Upper lobe of right lung (tissue), 1 donor: ENCODE data around the gene THBS4. TPM values are rescaled to one million over a fixed set of nuclear protein-coding genes. Genes with fewer than 3 reads are reported as not detected.
A peak's percentile ranks its signal among the peaks of the same experiment; 100 is the strongest.

Source experiments
- ATAC-seq: fragments of 200-7000 bp; cut with Tn5 transposase; one replicate; pipeline ENCODE4 v1.9.1; 2020; ENCODE audit warnings: mild to moderate bottlenecking, moderate library complexity
- DNase-seq: peaks from one replicate; pipeline ENCODE4 v3.0.0-alpha.2; 2020
- H3K27ac ChIP-seq: fragments of 200-600 bp; one replicate; pipeline ENCODE4 v1.8.0; 2022
- H3K27me3 ChIP-seq: fragments of 200-600 bp; one replicate; pipeline ENCODE4 v1.8.0; 2022; ENCODE audit warnings: mild to moderate bottlenecking
- H3K36me3 ChIP-seq: fragments of 200-600 bp; one replicate; pipeline ENCODE4 v1.8.0; 2022
- H3K4me1 ChIP-seq: fragments of 200-600 bp; one replicate; pipeline ENCODE4 v1.8.0; 2022
- H3K4me3 ChIP-seq: fragments of 200-600 bp; one replicate; pipeline ENCODE4 v1.8.0; 2022; ENCODE audit warnings: mild to moderate bottlenecking
- H3K9me3 ChIP-seq: fragments of 200-600 bp; one replicate; pipeline ENCODE4 v1.8.0; 2022
- CTCF ChIP-seq: fragments of 200-600 bp; IDR thresholded peaks from one replicate; pipeline ENCODE4 v1.8.0; 2022; ENCODE audit warnings: antibody characterized with exemption
- intact Hi-C: fragments of 100-400 bp; cut with DNase I; formaldehyde crosslinking; loops from one replicate; pipeline ENCODE4 v1.11.0; 2022
- total RNA-seq: library from RNA; stranded (reverse); fragmentation: NEBNext Ultra II Directional; extraction: Animal tissue kit (Norgen Biotek cat#: 25700); gene quantifications from one replicate; pipeline ENCODE4 v1.2.1, GENCODE V29; 2021
- donor health status: DM: no; HTN: yes; CAD: no; lungs with severe emphysema.

THBS4 gene
- total RNA-seq, 1 donor from 2014 or later = 1.2 TPM

GRCh38 chr5:80067531-80068245 is 32.5 kb downstream of the THBS4 start:
- peaks cover 17% of the 10 kb centered on the region for H3K4me1 ChIP-seq
- H3K27ac ChIP-seq = no peak overlapping the region
- TF ChIP-seq CTCF = no peak
- H3K27me3 ChIP-seq = no peaks in the 10 kb centered on the region
- DNase-seq (no peak), ATAC-seq (no peak)
- H3K4me3 ChIP-seq = no peak overlapping the region
- no peaks in the 10 kb centered on the region for H3K36me3 ChIP-seq
- intact Hi-C loops = no loop called here
- no peaks in the 10 kb centered on the region for H3K9me3 ChIP-seq

- no peak for TF ChIP-seq CTCF
- H3K4me3 ChIP-seq = no peak overlapping the region
- intact Hi-C loops = no loop called here
- H3K9me3 ChIP-seq = no peaks in the 10 kb centered on the region
- ATAC-seq = no peak
- no peak overlapping the region for H3K27ac ChIP-seq
- no peaks in the 10 kb centered on the region for H3K36me3 ChIP-seq
- peaks cover 17% of the 10 kb centered on the region for H3K4me1 ChIP-seq
- no peak for DNase-seq
- no peaks in the 10 kb centered on the region for H3K27me3 ChIP-seq
Observed at GRCh38 chr5:80068246-80068636, 33.1 kb downstream of the THBS4 start.

- no peaks in the 10 kb centered on the region for H3K9me3 ChIP-seq
- no peak for TF ChIP-seq CTCF
- intact Hi-C loops = no loop called here
- H3K4me3 ChIP-seq = no peak overlapping the region
- no peak overlapping the region for H3K27ac ChIP-seq
- H3K4me1 ChIP-seq = peaks cover 17% of the 10 kb centered on the region
- no peaks in the 10 kb centered on the region for H3K27me3 ChIP-seq
- ATAC-seq (no peak), DNase-seq (no peak)
- H3K36me3 ChIP-seq = no peaks in the 10 kb centered on the region
Observed at GRCh38 chr5:80068775-80069174, 33.6 kb downstream of the THBS4 start.

- peak overlapping the region; percentile 58 for H3K27ac ChIP-seq
- H3K27me3 ChIP-seq = no peaks in the 10 kb centered on the region
- peaks cover 17% of the 10 kb centered on the region for H3K4me1 ChIP-seq
- TF ChIP-seq CTCF = no peak
- intact Hi-C loops = no loop called here
- H3K36me3 ChIP-seq = no peaks in the 10 kb centered on the region
- no peaks in the 10 kb centered on the region for H3K9me3 ChIP-seq
- ATAC-seq (no peak), DNase-seq (no peak)
- no peak overlapping the region for H3K4me3 ChIP-seq
Observed at GRCh38 chr5:80069251-80069800, 34.2 kb downstream of the THBS4 start.

- intact Hi-C loops = no loop called here
- Histone ChIP-seq H3K27me3 (no peaks in the 10 kb centered on the region), H3K36me3 (no peaks in the 10 kb centered on the region), H3K4me3 (no peak overlapping the region), H3K4me1 (peaks cover 17% of the 10 kb centered on the region), H3K9me3 (no peaks in the 10 kb centered on the region), H3K27ac (peak overlapping the region; percentile 58)
- TF ChIP-seq CTCF = no peak
- DNase-seq (peak; percentile 74), ATAC-seq (peak; percentile 94)
Observed at GRCh38 chr5:80069918-80070318, 34.8 kb downstream of the THBS4 start.
